HG03432 (cell line): Measurements from ENCODE around the gene ATRIP.

ENCODE experiments used
- ATAC-seq: cut with Tn5 transposase; IDR thresholded peaks from one replicate; pipeline ENCODE4 v1.9.1; 2021; ENCODE audit warnings: mild to moderate bottlenecking, moderate library complexity; ENCODE audit not compliant: unreplicated experiment

The ATRIP gene

DNA sequence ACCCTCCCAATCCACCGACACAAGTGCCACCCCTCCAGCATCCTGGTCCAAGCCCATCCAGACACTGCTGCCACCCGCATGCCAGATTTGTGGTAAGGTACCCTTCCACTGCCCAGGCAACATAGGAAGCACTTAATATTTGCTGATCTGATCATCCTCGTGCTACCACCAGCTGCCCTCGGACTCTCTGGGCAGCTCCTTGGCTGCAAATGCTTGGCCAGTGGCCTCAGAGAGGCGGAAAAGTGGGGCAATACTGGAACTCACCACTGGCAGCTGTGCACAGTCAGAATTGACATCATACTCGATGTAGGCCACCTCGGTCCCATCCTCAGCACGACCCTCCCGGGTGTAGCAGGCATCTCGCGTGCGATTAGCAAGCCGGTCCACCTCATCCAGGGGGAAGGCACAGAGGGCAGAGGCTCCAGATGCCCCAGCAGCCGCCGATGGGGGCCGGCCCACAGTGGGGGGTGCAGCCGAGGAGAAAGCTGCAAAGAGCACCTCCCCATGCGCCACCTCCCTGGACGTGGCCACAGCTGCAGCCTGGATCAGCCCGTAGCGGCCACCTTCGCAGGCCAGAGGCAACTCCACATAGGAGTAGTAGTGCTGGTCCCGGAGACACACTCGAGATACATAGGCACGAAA lies 23.2 kb upstream of the ATRIP start:
- ATAC-seq = no peak

DNA sequence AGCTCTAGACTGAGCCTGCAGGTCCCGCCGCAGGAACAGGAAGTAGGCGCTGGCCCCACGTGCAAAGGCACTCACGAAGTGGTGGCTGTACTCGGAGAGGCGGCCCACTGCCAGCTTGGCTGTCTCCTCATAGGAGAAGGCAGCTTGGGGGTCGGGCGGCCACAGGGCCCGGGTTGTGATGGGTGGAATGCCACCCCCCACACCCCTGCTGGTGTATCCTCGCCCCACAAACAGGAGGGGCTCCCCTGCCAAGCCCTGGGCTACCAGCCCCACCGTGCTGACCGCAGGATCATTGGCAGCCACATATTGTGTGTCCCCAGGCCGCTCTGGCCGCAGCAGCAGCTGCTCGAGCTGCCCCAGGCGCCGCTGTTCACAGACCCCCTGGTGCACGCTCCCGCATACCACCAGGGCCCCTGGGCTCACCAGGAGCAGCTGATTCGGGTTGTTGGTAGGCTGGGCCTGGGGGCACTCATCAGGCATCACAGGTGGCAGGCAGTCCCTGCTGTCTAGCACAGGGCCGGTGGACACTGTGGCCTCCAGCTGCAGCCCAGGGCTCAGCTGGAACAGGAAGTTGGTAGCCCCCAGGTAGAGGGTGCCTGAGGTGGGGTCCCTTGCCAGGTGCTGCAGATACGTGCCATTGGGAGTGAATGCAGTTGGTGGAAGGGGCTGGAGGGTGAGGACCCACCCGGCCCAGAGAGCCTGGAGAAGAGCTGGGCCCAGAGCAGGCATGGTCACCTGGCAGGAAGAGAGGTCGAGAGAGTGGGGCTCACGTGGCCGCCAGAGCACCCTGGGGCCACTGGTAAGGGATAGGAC lies 22.4 kb upstream of the ATRIP start:
- no peak for ATAC-seq

DNA sequence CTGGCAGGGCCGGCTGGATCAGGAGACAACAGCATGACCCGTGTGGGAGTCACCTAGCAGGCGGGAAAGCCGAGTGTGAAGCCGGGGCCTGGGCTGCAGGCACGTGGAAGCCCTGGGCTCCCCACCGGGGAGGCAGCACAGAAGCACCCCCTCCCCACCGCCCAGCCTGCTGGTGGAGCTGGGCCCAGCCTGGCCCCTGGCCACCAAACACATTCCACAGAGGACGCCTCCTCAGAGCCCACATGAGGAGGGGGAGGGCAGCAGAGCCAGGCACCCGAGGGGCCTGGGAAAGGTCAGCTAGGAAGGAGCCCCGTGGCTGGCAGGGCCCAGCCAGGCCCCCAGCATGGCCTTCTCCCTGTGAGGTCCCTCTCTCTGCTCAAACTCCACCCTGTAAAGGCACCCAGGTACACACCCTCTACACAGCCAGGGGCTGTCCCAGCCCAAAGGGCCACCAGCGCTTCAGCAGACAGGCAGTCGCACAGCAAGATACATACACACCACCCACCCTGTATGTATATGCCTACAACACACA lies 21.2 kb upstream of the ATRIP start:
- ATAC-seq = no peak

DNA sequence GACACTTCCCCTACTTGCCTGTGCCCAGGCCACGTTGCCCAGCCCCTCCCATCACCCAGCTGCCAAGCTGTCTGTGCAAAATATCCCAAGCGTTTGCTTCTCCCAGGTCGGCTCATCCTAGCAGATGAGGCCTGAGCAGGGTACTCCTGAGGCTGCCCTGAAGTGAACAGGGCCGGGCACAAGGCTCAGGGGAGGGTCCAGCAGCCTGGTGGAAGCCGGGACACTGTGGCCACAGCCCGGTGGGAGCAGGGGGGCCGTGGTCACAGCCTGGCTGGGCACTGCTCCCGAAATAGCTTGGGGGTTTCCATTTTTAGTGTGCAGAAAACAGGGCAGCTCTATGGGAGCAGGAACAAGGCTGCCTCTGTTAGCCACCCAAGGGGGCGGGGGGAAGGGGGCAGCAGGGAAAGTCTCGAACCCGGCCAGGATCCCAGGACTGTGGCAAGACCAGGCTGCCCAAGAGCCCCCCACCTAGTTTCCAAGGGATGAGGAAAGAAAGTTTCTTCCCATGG lies 20.1 kb upstream of the ATRIP start:
- ATAC-seq = no peak

- no peak for ATAC-seq
Observed at GRCh38 chr3:48426944-48427629, 19.4 kb upstream of the ATRIP start.

DNA sequence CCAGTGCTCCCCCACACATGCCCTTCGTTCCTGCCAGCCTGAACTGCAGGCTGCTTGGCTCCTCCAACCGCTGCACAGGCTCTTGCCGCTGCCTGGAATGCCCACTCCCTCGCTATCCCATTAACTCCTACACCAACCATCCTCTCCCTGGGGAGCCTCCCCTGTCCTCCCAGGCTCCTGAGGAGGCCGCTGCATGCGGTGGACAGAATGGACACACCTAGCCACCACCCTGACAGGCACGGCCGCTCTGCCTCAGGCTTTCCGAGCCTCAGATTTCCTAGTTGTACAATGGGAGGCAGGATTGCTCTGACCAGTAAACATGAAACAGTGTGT lies 18.9 kb upstream of the ATRIP start:
- ATAC-seq = no peak

DNA sequence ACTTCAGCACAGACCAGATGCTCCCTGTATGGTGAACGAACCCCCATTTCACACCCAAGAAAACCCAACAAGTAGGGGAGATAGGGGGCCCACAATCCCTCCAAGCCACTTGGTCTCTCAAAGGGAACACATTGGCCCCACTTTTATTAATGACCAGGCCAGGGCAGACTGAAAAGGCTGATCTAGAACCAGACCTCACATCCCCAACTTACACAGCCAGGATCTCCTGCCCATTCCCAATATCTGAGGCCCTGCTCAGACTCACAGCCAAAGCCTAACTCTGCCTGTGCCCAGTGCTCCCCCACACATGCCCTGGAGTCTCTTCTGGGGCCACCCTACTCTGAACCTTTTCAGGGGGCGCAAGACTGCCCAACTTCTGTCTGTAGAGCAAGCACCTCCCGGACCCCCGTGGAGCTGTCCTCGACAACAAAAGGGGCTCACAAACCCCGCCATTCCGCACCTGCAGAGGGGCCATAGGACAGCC lies 18.4 kb upstream of the ATRIP start:
- no peak for ATAC-seq

DNA sequence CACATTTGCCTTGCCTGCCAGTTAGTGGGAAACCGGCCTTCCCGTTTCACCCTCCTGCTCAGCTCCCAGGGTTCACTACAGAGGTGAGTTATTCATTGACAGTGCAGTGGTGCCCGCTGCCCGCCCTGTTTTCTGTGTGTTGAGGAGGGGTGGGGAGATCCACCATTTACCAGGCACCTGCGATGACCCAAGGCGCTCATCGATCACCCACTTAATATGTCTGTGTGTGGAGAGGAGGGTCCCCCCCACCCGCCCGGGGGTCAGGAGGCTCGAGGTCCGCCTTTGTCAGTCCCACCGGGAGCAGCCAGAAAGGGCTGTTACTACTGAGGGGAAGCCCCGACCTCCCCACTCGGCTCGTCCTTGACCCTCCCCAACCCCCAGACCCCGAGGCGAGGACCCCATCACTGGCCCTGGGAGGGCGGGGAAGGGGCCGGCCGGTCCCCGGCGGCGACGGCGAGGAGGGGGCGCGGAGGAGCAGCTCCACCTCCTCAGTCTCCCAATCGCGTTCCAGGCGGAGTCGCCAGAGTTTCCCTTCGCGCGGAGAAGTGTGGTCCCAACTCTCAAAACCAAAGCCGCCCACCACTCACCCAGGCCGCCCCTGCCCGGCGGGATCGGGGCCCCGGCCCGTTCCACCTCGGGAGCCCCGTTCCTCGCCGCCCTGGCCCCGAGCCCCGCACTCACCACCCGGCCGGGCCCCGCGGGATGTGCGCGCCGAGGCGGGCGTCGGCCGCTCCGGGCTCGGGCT lies 17.8 kb upstream of the ATRIP start:
- ATAC-seq = peak; percentile 34

DNA sequence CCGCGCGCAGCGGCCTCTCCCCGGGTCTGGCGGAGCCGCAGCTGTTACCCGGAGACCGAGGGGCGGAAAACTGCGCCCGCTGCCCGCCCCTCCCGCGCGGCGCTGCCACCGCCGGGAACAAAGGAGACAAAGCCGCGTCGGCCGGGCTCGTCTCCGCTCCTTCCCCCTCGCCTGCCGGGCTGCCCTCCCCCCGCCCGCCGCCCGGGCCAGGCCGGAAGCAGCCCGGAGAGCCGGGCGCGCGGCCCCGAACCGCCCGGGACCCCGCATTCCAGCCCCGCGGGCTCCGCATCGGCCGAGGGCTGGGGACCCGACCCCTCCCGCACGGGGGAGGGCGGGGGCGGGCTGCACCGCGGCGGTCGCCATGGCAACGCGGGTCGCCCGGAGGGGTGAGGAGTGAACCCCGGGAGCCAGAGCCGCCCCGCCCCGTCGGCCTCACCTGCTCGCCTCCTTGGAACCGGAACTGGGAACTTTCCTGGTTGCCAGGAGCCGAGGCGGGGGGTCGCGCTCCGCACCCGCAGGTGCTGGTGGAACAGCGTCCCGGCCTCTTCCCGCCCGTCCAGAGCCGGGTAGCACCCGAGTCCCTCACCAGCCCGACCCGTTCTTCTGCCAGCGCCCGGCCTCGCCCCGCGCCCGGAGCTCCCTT lies 17.1 kb upstream of the ATRIP start:
- ATAC-seq = peak; percentile 47

GRCh38 chr3:48429960-48430707 lies 16.4 kb upstream of the ATRIP start, which contains the start of gene PLXNB1:
PLXNB1 (minus strand) TSS chr3:48430086; CDS start chr3:48424611, 5,475 bp downstream.
- ATAC-seq = peak; percentile 16

GRCh38 chr3:48430708-48431101 lies 15.8 kb upstream of the ATRIP start:
- no peak for ATAC-seq

DNA sequence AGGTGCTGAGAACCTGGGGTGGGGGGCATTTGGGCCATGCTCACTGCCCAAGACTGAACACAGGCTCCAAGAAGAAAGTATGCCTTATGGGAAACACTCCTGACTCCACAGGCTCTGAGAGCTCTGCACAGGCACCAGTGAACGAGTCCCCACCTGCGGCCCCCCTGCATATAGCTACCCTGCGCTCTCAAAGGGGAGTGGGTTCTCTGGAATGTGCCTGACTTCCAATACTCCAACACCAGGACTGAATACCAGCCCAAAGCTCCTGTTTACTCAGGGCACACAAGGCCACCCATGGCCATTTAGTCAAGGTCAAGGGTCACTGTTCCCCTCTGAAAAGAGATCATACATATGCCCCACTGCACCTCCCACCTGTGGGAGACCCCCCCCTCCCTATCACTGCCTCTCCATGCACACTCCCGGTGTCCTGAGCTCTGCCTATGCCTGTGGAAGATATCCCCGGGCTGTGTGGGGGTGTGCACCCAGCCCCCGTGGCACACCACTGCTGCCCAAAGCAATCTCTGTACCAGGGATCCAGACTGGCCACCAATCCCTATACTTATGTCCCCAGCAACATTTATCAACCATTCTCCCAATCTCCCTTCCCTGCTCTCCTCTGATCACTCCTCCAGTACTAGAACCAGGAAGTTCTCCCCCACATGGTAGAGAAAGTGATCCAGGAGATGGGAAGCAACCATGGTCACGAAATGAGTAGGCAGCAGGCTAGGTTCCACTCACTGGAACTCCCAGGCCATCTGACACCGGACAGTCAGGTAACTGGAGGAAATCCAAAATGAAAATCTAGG lies 15.1 kb upstream of the ATRIP start:
- ATAC-seq = no peak

GRCh38 chr3:48432411-48433371 lies 13.8 kb upstream of the ATRIP start:
- no peak for ATAC-seq

- no peak for ATAC-seq
Observed at GRCh38 chr3:48433472-48434118, 12.9 kb upstream of the ATRIP start.

DNA sequence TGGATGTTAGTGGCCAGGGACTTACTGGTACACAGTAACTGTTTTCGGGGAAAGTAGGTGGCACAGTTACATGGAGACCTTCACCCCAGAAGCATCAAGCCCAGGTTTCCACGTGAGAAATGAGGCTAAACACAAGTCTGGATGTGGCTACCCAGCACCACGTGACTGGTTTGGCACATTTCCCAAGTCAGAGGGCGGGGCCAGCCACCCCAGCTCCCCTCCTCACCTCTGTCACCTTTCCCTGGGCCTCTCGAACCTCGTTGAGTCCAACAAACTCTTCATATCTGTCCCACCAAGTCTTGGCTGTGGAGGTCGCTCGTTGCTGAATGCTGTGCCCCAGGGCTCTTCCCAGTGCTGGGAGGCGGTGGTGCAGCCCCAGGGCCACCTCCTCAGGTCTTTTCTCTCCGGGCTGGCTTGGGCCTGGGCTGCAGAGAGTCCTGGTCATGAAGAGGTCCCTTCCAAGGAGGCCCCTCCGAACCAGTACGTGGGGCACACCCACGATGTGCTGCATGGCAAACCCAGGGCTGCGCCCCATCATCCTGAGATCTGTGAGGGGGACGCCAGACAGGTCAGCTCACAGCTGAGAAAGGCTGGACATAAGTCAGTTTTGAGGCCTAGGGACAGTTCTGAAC lies 11.8 kb upstream of the ATRIP start:
- no peak for ATAC-seq

- no peak for ATAC-seq
Observed at GRCh38 chr3:48435223-48435595, 11.3 kb upstream of the ATRIP start.
